GM10248 (cell line): Measurements from ENCODE around the gene PITPNB.
A peak's percentile ranks its signal among the peaks of the same experiment; 100 is the strongest.

Source experiments
- CTCF ChIA-PET: fragments of 300-600 bp; sonication (Branson Sonifier 250); formaldehyde crosslinking; extraction: SDS; loops from one replicate; lab custom pipeline; 2021; ENCODE audit warnings: antibody characterized with exemption; lab: Yijun Ruan, JAX
- POLR2A ChIA-PET: fragments of 350-650 bp; sonication (Branson Sonifier 250); formaldehyde crosslinking; extraction: SDS; loops from one replicate; lab custom pipeline; 2020; ENCODE audit warnings: antibody characterized with exemption; lab: Yijun Ruan, JAX
- DNase-seq: peaks from one replicate; pipeline ENCODE4 v3.0.0; 2012; ENCODE audit errors: extremely low spot score
- CTCF ChIP-seq: IDR thresholded peaks from 2 replicates; pipeline ENCODE4 v1.5.1; 2012; ENCODE audit warnings: mild to moderate bottlenecking, low read depth; ENCODE audit errors: extremely low read depth, missing control alignments, control extremely low read depth

The PITPNB gene

GRCh38 chr22:27885977-27886842 is 32.8 kb downstream of the PITPNB start:
- ChIA-PET CTCF (interaction anchor here (0.7 to 13.1 kb wide), 29 partner anchors 8 to 1212 kb away, joined by 3 to 128 read pairs (median 5); partner anchors contain the start of gene PITPNB), POLR2A (no interaction called here)
- peak; percentile 48 for DNase-seq
- TF ChIP-seq CTCF, result peak; percentile 63

- CTCF ChIA-PET, result interaction anchor here (1.1 to 13.1 kb wide), 11 partner anchors 5 to 717 kb away, joined by 3 to 128 read pairs (median 4); no protein-coding TSS in a partner anchor
- no peak for TF ChIP-seq CTCF
- DNase-seq, result no peak
- POLR2A ChIA-PET, result no interaction called here
These were observed 35.3 kb downstream of the PITPNB start for GRCh38 chr22:27883656-27884350.

GRCh38 chr22:27882507-27883290 is 36.4 kb downstream of the PITPNB start:
- no peak for DNase-seq
- no peak for TF ChIP-seq CTCF
- ChIA-PET CTCF (interaction anchor here (1.1 to 13.1 kb wide), 11 partner anchors 4 to 718 kb away, joined by 3 to 128 read pairs (median 6); no protein-coding TSS in a partner anchor), POLR2A (interaction anchor here (0.7 kb wide), 1 partner anchor 529 kb away, joined by 3 read pairs; no protein-coding TSS in a partner anchor)

GRCh38 chr22:27881421-27881820 is 37.6 kb downstream of the PITPNB start:
- no peak for DNase-seq
- ChIA-PET POLR2A (no interaction called here), CTCF (interaction anchor here (0.9 to 11.2 kb wide), 16 partner anchors 8 to 131 kb away, joined by 3 to 128 read pairs (median 6); partner anchors contain the start of gene PITPNB)
- no peak for TF ChIP-seq CTCF

- TF ChIP-seq CTCF, result peak; percentile 66
- DNase-seq, result peak; percentile 23
- POLR2A ChIA-PET, result no interaction called here
- CTCF ChIA-PET, result interaction anchor here (0.7 to 11.2 kb wide), 26 partner anchors 7 to 588 kb away, joined by 3 to 128 read pairs (median 6); partner anchors contain the start of gene PITPNB
These were observed 38.2 kb downstream of the PITPNB start for GRCh38 chr22:27880778-27881394.
